T-helper 1 cell treated with Interleukin-12 subunit alpha and Interleukin-12 subunit beta and Interleukin-4 antibody, amounts not matched to agents 30 ng/mL and 1 ng/mL, for 36 hours (primary cell): ENCODE data around the gene CDX1. TPM values are rescaled to one million over a fixed set of nuclear protein-coding genes. Genes with fewer than 3 reads are reported as not detected.

Experiments
- intact Hi-C: fragments of 100-400 bp; cut with micrococcal nuclease; formaldehyde crosslinking; loops from one replicate; pipeline ENCODE4 v1.15.1; 2024
- total RNA-seq: library from RNA; stranded (reverse); gene quantifications from 2 replicates; pipeline ENCODE4 v1.2.3, GENCODE V29; 2022

CDX1 gene
- total RNA-seq, 1 donor from 2014 or later, result not detected

DNA sequence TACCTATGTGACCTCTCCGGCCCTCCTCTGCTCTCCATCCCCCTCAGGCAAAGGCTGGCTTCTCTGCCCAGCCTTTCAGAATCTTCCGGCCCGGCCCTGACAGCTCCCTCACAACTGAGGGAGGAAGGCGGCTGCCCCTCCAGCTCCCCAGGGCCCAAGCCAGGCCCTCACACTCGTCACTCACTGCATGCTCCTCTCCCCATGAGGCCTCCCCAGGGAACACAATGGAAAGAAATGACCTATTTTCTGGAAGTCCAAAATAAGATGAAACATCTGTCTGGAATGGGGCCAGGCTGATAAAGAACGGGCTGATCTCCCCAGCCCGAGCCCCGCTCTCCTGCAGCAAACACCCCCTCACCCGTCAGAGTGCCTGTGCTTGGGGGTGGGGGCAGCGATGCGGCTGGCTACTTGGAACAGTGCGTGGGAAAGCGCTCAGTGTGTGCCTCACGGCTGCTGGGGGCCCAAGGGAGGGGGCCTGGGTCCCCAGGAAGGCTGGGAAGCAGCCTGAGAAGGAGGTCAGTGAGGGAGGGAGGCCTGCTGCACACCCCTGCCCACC is 22.3 kb upstream of the CDX1 start:
- intact Hi-C loops, result no loop called here

DNA sequence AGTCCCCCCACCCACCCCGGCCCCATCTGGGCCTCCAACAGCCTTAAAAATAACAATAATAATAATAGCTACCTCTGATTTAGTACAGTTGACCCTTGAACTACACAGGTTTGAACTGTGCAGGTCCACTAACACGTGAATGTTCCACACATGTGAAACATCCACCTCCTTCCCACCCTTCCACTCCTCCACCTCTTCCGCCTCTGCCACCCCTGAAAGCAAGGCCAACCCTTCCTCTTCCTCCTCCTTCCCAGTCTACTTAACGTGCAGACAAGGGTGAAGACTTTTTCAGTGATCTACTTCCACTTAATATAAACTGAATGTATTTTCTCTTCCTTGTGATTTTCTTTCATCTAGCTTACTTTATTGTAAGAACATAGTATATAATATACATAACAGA is 21.7 kb upstream of the CDX1 start:
- intact Hi-C loops, result no loop called here

DNA sequence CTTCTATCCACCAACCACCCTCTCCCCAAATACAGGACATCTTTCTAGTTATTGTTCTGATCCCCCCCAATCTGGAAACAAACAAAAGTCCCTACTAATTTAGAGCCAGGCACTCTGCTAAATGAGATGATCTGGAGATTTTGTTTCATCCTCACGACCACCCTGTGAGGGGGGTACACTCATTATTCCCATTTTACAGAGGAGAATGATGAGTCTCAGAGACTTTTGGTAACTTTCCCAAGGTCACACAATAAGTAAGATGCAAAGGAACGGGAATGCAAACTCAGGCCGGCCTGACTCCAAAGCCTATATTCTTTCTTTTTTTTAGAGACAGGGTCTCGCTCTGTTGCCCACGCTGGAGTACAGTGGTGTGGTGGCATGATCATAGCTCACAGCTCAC is 20.3 kb upstream of the CDX1 start:
- intact Hi-C loops, result no loop called here

DNA sequence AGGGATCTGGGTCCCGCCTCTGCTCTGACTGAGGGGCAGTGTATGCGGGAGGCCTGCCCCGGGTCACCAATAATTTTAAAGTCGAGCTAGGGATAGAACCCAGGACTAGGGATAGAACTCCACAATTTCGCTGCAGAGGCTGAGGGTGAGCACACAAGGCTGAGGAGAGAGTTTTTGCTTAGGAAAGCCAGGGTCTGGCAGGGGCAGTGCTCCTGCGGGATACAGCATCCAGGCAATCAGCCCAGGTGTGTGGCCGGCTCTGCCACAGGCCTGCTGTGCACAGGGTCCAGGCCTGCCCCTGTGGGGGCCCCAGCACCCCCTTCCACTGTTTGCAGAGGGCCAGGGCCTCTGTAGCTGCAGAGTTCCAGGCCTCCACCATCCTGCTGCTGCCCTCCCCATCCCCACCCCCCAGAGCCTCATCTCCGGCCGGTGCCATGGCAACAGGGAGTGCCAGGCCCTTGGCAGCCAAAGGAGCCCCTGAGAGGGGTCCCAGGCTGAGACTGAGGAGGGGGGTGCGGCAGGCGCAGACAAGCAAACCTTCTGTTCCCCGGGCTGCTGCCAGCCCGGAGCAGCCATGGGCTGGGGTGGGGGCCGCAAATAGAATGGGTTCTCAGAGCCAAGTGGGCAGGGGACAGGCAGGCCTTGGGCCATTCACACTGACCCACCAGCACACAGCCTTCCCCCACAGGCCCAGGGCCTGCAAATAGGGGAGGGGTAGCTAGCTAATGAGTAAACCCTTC is 19.5 kb upstream of the CDX1 start:
- intact Hi-C loops, result no loop called here

DNA sequence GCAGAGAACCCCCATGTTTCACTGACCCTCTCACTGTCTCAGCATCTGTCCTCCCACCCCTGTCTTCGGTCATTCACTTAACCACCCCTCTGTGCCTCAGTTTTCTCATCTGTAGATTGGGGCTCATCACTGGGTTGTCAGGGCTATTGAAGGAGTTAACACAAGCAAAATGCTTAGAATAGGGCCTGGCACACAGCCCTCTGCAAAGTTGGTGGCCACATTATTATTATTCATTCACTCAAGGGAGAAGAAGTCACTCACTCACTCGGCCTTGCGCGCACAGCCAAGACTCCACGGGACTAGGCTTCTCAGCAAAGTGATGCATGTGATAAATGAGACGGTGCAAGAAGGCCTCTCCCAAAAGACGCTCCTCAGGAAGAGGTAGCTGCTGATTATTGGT is 18.9 kb upstream of the CDX1 start:
- intact Hi-C loops, result no loop called here

DNA sequence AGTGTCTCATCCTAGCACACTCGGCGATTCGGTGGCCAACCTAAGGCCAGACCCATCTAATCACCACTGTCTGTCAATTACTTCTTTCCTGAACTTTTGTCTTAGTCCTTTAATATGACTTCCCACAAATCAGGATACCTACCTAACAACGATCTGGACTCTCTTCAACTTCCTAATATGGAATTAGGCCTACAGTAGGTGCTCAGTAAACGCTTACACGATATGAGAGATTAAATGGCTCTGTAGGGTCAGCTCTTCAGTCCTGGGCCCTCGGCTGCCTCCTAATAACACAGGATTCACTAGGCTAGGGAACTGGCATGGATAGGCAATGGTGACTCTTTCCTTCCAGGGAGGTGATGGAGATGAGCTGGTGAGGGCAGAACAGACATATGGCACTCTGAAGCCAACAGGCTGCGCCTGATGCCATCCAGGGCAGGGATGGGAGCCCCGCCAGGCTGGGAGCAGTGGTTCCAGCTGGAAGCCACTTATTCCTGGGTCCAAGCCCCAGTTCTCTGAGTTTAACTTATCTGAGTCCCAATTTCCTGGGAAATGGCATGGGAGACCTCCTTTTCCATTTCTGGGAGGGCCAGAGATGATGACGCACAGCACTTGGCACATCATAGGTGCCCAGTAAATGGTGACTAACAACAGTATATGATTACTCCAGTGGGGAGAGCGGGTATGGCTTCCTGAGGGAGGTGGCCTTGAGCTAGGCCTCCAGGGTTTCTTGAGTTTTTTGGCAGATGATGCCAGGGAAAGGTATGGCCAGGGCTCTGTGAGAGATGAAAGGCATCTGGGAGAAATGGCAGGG is 18.3 kb upstream of the CDX1 start:
- intact Hi-C loops, result no loop called here

DNA sequence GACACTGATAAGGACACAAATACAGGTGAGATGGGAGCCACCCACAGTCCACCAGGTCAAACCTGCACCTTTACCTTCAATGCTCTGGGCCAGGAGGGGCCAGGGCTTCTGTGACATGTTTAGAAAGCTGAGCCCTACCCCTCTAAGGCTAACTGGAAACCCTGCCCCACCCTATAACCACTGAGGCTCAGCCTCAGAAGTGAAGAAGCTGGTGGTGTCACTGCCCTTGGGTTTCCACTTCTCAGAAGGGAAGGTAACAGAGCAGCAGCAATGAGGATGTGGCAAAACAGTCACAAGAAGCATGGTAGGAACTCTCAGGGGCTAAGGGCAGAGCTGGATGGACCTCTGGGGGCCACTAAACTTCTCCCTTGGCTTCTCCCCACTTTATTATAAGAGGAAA is 17.0 kb upstream of the CDX1 start:
- intact Hi-C loops, result no loop called here

DNA sequence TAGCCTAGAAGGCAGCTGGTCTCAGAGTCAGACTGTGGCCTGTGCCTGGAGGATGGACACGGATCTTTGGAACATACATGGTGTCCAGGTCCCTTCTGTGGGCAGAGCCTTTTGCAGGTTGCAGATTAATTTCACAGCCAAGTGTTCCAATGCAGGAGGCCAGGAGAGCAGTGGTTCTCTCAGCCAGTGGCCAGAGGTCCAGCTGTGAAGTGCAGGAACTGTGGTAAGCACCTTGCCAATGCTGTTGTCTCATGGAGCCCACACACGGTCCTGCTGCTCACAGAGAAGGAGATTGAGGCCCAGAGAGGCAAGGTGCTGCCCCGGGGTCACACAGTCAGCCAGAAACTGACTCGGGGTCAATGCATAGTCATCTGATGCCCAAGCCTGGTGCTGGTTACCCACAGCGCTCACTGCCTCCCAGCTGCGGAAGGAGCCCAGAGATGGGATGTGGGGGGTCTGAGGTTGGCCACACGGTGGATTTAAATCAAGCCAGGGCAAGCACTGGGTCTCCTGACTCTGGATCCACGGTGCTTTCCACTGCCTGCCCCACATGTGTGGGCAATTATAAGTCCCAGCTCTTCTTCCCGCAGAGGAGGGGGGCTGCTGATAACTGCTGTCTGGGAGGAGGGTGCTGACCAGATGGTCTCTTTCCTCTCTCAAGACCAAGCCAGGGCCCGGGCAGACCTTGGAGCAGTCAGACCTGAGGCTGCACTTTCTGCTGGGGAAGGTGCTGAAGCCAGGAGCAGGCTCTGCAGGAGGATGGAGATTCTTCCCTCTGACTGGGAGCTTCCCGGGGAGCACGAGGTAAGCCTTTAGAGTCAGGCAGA is 13.7 kb upstream of the CDX1 start:
- intact Hi-C loops, result no loop called here

DNA sequence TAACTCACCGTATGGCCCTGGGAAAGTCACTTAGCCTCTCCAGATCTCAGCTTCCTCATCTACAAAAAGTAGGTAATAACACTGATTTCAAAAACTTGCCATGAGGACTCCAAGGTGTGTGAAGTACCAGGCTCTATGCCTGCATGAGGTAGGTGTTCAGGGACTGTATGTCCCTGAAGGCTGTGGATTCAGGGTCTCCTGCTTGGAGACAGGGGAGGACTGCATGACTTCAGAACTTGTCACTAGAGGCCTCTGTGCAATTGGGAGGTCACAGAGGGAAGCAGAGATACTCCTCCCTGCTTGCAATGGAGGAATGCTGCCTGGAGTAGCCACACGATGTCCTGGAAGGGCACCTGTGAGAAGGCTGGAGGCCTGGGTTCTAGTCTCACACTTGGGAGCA is 13.1 kb upstream of the CDX1 start:
- intact Hi-C loops, result no loop called here

DNA sequence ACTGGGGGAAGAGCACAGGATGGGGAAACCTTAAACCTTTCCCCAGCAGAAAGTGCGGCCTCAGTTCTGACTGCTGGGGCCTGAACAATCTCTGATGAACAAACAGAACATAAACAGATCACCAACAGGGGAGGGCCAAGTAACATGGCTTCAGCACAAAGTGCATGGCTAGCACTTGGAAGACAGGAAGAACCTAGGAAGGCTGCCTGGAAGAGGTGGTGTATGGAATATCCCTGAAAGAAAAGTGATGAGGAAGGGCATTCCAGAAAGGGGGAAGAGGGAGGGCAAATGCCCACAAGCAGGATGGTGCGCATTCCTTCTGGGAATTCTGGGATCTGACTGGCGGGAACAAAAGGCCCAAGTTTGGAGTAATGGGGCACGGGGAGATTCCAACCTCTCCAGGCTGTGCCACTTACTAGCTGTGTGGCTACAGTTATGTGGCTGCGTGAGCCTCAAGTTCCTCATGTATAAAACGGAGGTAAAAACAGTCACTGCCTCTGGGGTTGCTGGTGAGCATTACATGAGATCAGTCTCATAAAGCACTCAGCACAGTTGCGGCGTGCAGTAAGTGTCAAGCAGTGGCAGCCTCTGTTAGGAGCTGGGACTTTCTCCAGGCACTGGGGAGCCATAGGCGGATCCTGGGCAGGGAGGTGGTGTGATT is 12.5 kb upstream of the CDX1 start:
- intact Hi-C loops, result no loop called here

DNA sequence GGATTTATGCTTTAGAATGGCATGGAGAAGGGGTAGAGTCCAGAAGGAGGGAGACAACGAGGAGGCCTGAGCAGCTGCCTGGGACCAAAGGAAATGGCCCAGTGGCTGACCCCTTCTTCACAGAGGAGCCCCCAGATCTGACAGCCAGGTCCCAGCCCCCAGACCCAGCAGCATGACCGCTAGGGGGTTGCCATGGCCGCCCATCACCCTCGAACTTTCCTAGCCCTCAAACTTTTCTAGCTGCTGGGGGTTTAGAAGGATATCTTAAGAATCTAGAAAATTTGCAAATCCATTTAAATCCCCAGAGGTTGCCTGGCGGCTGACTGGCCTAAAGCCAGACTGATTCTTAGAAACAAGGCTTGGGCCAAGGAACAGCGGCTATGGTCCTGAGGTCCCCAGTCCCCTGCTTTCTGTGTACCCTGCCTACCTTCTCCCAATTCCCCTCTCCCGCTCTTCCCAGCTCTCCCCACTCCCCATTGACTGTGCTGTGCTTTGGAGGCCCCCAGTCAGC is 11.9 kb upstream of the CDX1 start:
- intact Hi-C loops, result no loop called here

DNA sequence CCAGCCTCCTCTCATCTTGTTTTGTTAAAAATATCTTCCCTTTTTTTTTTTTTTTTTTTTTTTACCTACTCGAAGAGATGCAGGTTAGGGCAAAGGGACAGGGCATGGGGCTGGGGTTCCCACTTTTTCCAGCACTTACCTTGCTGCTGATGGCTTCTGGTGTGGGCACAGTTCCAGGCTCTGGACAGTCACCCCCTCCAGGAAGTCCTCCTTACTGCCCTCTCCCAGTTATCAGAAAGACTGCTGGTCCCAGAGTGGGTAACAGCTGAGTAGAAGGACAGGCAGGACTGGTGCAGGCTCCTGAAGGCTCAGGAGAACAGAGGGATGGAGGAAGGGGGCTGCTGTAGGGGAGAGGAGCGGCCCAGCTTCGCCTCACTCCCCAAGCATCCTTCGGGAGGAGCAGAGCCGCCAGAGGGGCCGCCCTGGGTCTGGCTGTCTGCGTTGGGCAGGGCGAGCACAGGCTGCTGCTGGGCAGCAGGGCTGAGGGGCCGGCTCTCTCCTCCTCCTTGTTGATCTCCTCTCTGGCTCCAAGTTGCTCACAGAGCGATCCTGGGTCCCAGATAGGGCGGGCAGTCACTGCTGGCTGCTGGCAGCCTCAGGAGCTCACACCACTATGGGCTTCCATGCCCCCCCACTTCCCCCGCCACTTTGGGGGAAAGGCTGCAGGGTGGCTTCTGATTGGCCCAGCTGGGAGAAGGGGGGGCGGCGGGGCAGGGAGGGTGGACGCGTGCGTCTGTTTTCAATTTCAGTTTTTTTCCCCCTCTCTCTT is 11.1 kb upstream of the CDX1 start, which contains the start of gene PDGFRB:
Gene PDGFRB, minus strand, starts transcription at position 588 of the 769 bp plus-strand sequence. CDS start 18,798 bp downstream, outside the sequence.
- intact Hi-C loops, result no loop called here

DNA sequence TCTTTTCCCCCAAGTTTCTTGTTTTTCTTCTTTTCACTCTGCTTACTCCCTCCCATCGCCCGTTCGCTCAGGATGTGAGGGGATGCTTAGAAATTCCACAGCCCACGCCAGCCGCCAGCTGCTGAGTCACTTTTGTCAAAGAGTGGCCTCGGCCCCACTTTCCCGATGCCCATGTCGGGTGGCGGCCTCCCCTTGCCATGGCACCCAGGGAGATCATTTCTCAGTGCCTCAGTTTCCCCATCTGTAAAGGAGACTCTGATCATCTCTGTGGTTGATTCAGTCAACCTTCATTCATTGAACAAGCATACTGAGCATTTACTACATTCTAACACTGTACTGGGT is 10.6 kb upstream of the CDX1 start:
- intact Hi-C loops, result no loop called here

DNA sequence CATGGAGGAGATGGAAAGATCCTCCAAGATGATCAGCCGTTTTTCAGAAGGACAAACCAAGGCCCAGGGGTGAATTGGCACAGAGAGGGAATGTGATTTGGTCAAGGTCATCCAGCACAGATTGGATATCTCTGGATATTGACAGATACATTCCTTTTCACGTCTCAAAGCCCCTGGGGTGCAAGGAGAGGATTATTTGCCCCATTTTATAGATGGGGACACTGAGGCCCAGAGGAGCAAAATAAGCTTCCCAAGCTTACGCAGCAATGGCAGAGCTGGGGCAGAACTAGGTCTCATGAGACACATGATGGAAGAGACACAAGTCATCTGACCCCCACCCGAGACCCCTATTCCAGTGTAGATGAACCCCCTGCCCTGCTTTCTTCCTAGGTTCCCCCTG is 10.0 kb upstream of the CDX1 start:
- intact Hi-C loops, result no loop called here

DNA sequence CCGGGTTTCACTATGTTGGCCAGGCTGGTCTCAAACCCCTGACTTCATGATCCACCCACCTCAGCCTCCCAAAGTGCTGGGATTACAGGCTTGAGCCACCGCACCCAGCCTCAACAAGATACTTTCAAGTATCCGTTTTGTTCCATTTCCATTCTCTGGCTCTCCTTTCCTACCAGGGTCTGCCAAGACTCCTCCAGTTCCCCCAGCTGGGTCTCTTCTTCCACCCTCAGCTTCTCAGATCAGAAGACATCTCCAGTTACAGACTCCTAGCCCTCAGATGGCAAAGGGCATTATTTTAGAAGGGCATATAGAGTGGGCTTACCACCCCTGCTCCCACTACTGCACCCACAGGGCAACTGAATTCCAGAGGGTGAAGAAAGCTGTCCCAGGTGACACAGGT is 9.4 kb upstream of the CDX1 start:
- intact Hi-C loops, result no loop called here

DNA sequence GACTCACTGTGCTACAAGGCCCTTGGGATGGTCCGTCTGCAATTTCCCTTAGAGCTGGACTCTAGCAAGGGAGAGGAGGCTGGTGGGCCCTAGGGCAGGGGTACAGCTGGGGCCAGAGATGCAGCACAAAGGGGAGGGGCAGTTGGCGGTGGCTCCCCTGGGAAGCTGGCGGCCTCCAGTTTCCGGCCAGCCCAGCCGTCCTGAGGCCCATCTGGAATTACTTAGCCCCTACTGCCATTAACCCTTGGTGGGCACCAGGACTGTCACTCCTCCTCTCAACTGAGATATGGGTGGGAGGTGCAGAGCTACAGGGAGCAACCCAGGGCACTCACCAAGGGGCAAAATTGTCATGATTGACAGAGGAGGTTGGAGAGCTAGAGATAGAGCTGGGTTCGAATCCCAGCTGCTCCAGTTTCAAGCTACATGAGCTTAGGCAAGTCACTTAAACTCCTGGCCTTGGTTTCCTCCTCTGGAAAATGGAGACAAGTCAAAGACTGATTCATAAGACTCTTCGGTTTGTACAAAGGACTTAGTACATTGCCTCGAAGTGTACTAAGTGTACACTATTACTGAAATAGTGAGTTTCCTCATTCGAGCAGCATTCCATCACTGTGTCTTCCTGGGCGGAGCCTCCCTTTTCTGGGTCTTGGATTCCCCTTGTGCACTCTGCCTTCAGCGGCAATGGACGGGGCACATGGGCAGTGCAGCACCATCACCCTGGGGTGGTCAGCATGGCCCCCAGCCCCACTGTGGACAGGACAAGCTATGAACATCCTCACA is 8.2 kb upstream of the CDX1 start:
- intact Hi-C loops, result no loop called here

DNA sequence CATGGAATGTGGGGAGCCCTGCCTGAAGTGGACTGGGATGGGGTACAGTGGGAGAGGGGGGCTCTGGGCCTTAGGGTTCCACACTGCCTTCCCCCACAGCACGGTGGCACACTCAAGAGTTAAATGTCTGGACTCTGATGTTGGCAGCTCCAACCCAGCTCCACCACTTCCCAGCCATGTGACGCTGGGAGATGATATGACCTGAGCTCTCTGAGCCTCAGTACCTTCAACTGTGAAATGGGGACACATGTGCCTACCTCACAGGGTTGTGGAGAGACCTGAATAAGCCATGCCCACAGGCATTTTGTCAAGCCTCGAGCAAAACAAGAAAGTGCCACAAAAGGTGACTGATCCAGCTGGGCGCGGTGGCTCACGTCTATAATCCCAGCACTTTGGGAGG is 7.5 kb upstream of the CDX1 start:
- intact Hi-C loops, result no loop called here

DNA sequence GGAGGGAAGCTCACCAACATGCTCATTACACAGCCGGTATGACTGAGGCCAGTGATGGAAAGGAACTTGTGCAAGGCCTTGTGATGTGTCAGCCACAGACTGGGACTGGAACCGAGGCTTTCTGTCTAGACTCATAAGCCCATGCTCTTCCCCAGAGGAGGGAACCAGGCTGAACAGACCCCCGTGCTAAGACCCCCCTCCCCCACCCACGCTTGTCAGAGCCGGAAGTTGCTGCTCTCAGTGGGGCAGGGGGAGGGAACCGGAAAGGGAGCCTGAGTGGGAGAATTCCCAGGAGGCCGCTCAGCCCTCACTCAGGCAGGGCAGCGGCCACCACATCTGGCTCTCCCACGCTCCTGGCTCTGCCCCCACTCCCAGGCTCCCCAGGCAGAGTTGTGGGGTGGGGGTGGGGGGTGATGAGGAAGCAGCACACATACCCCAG is 6.8 kb upstream of the CDX1 start:
- intact Hi-C loops, result loop anchor here (5.0 kb wide), 1 partner anchor 293 kb away; no protein-coding TSS in a partner anchor

DNA sequence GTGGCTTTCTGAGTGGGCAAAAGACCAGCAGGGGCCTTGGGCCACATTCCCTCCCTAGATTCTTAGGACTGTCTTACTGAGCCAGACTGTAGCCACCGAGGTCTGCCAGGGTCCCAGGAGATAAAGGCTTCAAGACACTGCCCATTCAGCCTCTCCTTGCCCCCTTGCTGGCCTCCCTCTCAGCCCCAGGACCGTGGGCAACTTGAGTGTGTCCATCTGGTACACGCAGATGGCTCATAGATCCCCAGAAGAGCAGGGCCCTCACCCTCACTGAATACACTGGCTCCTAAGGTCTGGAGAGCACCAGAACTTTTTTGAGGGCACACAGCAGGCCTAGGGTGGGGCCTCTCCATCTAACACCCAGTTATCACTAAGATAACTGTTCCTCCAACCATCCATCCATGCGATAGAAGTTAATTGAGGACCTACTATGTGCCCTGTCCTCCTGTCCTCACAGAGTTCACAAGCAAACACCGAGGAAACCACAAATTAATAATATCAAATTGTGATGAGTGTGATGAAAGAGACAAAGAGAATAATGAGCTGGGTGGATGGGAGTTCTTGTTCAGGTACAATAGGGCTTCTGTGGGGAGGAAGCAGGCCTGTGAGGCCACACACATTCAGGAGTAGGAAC is 6.0 kb upstream of the CDX1 start:
- intact Hi-C loops, result loop anchor here (1.0 to 5.0 kb wide), 6 partner anchors 15 to 292 kb away; no protein-coding TSS in a partner anchor
